ENCODE measurements around the gene HSPA4L. TPM values are rescaled to one million over a fixed set of nuclear protein-coding genes. Genes with fewer than 3 reads are reported as not detected.
A peak's percentile ranks its signal among the peaks of the same experiment; 100 is the strongest.

The HSPA4L gene
- total and polyA plus RNA-seq, 7 donors, result under 0.01 to 7.7 (median 3.5) TPM

DNA sequence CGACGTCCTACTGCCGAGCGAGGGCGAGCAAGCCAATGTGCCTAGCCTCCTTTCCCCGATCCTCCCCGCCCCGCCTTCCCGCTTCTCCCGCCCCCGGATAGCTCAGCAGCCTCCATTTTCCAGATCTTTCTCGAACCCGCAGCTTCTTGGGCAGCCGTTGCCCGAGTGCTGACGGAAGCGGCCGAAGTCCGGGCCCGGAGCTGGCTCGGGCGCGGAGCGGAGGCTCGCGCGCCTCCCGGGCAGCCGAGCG, 172 bp upstream of the HSPA4L start:
- intact Hi-C loops (cut with DNase I), result loop anchor here (2.0 to 5.0 kb wide), 4 partner anchors 100 to 280 kb away; partner anchors contain the start of genes ABHD18, INTU, LARP1B and MFSD8
- no peak for DNase-seq
- no peak for TF ChIP-seq POLR2A (IDR thresholded peaks at IDR 0.05)
- no peak for TF ChIP-seq EP300 (IDR thresholded peaks at IDR 0.05)
- TF ChIP-seq, protein P1, sequence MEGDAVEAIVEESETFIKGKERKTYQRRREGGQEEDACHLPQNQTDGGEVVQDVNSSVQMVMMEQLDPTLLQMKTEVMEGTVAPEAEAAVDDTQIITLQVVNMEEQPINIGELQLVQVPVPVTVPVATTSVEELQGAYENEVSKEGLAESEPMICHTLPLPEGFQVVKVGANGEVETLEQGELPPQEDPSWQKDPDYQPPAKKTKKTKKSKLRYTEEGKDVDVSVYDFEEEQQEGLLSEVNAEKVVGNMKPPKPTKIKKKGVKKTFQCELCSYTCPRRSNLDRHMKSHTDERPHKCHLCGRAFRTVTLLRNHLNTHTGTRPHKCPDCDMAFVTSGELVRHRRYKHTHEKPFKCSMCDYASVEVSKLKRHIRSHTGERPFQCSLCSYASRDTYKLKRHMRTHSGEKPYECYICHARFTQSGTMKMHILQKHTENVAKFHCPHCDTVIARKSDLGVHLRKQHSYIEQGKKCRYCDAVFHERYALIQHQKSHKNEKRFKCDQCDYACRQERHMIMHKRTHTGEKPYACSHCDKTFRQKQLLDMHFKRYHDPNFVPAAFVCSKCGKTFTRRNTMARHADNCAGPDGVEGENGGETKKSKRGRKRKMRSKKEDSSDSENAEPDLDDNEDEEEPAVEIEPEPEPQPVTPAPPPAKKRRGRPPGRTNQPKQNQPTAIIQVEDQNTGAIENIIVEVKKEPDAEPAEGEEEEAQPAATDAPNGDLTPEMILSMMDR (IDR thresholded peaks at IDR 0.05), result no peak
- TF ChIP-seq POLR2AphosphoS5 (IDR thresholded peaks at IDR 0.05), result no peak

DNA sequence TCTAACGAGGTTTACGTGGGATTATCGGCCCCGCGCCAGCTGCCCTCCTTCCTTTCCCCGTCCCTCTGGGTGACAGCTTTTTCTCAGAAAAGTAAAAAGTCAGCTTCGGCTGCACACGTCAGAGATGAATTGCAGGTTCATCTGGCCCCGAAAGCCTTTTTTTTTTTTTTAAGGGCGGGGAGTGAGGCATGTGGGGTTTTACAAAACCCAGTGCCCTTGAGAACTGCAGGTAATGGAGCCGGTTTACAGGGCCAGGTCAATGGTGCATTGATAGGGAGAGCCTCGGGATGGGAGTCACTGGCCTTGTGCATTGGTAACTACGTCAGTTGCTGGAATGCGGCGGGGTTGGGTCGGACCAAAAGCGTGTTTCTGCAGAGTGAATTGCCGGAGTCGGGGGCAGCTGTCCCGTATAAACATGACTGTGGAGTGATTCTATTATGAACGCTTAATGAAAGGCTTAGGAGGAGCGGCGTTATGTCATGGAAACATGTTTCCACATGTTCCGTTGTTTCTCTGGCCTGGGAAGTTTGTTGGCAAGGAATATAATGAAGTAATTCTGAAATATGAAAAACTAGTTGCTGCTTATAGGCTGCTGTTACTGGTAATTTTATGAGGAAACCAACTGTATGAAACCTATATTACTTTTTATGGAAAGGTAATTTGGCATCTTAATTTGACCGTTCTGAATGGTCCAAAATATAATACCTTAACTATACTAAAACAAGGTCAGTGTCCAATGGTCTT, 1.1 kb downstream of the HSPA4L start:
- intact Hi-C loops (cut with DNase I), result loop anchor here (2.0 to 5.0 kb wide), 4 partner anchors 99 to 279 kb away; partner anchors contain the start of genes ABHD18, INTU, LARP1B and MFSD8
- DNase-seq, result peak; percentile 87

More for the DNA sequence above, 172 bp upstream of the HSPA4L start:
- Histone ChIP-seq H3K9me3 (no peaks in the 10 kb centered on the region), H3K4me1 (peaks cover 0 to 23% (median 8%) of the 10 kb centered on the region in 4 donors), H3K27me3 (no peaks in the 10 kb centered on the region), H3K4me3 (peak overlapping the region; percentile 55 to 73 (median 66)), H3K36me3 (no peaks in the 10 kb centered on the region), H3K27ac (peak overlapping the region; percentile 81 to 89 (median 86))
- 0 to 1% methylated on average over 30 of the region's 30 CpGs for WGBS, 2 donors

DNA sequence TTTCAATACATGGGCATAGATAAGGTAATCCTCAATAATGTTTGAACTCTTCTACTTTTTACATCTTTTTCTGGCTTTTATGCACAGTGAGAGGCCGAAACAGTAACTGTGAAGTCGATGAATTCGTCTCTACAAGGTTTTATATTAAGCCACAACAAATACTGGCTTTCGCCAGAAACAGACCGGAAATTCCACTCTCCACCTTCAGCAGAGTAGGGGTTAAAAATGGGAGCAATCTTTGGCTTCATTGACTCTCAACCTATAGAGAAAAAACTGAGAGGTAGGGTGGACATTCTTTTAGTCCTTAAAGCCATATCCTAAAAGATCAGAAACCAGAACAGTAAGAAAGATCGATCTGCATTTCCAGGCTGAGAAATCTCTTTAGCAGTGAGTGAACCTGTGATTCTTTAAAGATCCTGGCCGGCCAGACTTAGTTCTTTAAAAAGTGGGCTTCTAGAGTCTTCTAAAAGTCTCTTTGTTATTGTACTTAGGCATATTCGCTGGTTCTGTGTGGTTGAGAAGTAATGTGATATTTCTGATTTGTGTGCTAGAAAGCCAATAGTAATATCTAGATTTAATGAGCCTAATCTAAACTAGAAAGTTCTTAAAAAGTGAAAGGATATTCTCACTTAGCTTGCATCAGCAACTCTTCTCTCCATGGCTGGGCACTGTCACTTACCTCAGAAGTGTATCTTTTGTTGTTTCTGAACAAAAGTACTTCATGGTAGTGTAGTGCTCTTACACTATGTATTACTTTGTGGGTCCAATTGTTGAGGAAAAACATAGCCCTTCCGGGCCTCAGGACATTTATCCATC, 2.0 kb downstream of the HSPA4L start:
- peak overlapping the region in 2 of 4 donors; percentile 69 to 73 for H3K4me3 ChIP-seq
- WGBS, 2 donors, result 89 to 90% methylated on average over 9 of the region's 9 CpGs
- DNase-seq, result no peak
- intact Hi-C loops (cut with DNase I), result loop anchor here (2.0 to 5.0 kb wide), 4 partner anchors 98 to 278 kb away; partner anchors contain the start of genes ABHD18, INTU, LARP1B and MFSD8
- H3K27me3 ChIP-seq, result no peaks in the 10 kb centered on the region
- H3K27ac ChIP-seq, result peak overlapping the region; percentile 81 to 89 (median 86)
- H3K9me3 ChIP-seq, result no peaks in the 10 kb centered on the region
- H3K36me3 ChIP-seq, result no peaks in the 10 kb centered on the region
- TF ChIP-seq EP300 (IDR thresholded peaks at IDR 0.05), result no peak
- TF ChIP-seq, protein P1 (IDR thresholded peaks at IDR 0.05), result no peak
- TF ChIP-seq POLR2A (IDR thresholded peaks at IDR 0.05), result no peak
- no peak for TF ChIP-seq POLR2AphosphoS5 (IDR thresholded peaks at IDR 0.05)
- peaks cover 0 to 23% (median 8%) of the 10 kb centered on the region in 4 donors for H3K4me1 ChIP-seq

More for the DNA sequence above, 1.1 kb downstream of the HSPA4L start:
- TF ChIP-seq EP300 (IDR thresholded peaks at IDR 0.05) (peak in 1 of 4 donors; percentile 2), POLR2AphosphoS5 (IDR thresholded peaks at IDR 0.05) (peak in 2 of 4 donors; percentile 35 to 63), POLR2A (IDR thresholded peaks at IDR 0.05) (no peak)
- TF ChIP-seq, protein P1 (IDR thresholded peaks at IDR 0.05), result no peak
- peak overlapping the region; percentile 81 to 89 (median 86) for H3K27ac ChIP-seq
- no peaks in the 10 kb centered on the region for H3K27me3 ChIP-seq
- peak overlapping the region; percentile 55 to 73 (median 66) for H3K4me3 ChIP-seq
- H3K4me1 ChIP-seq, result peaks cover 0 to 23% (median 8%) of the 10 kb centered on the region in 4 donors
- H3K9me3 ChIP-seq, result no peaks in the 10 kb centered on the region
- WGBS, 2 donors, result 4 to 16% methylated on average over 25 of the region's 25 CpGs
- no peaks in the 10 kb centered on the region for H3K36me3 ChIP-seq

DNA sequence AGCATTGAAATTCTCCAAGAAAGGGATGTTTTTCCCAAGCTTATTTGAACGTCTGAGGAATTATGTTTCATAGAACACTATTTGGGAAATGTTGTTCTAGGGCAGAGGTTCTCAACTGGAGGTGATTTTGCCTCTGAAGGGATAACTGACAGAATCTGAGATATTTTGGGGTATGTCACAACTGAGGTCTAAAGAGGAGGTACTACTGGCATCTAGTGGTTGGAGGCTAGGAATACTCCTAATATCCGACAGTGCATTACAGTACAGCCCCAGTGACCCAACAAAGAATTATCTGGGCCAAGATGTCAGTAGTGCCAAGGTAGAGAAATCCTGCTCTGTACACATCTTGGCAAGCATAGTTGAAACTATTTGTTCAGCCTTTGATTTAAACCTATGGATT, 6.4 kb downstream of the HSPA4L start:
- DNase-seq, result no peak
- Histone ChIP-seq H3K27me3 (no peaks in the 10 kb centered on the region), H3K36me3 (no peaks in the 10 kb centered on the region), H3K27ac (no peak overlapping the region), H3K4me3 (no peak overlapping the region), H3K9me3 (no peaks in the 10 kb centered on the region), H3K4me1 (peaks cover 0 to 12% (median 7%) of the 10 kb centered on the region in 4 donors)
- intact Hi-C loops (cut with DNase I), result no loop called here
- 83 to 90% methylated on average over 2 of the region's 2 CpGs for WGBS, 2 donors
- no peak for TF ChIP-seq EP300 (IDR thresholded peaks at IDR 0.05)
- TF ChIP-seq POLR2AphosphoS5 (IDR thresholded peaks at IDR 0.05), result no peak
- no peak for TF ChIP-seq POLR2A (IDR thresholded peaks at IDR 0.05)
- TF ChIP-seq, protein P1 (IDR thresholded peaks at IDR 0.05), result no peak

Measured in sigmoid colon (tissue), 7 donors.